Left ventricle myocardium superior (tissue), 1 donor: ENCODE measurements around the gene PPP2R3B. TPM values are rescaled to one million over a fixed set of nuclear protein-coding genes. Genes with fewer than 3 reads are reported as not detected.

Experiments used
- ATAC-seq: fragments of 200-7000 bp; cut with Tn5 transposase; one replicate; pipeline ENCODE4 v1.9.1; 2020; ENCODE audit warnings: mild to moderate bottlenecking, moderate library complexity
- DNase-seq: peaks from one replicate; pipeline ENCODE4 v3.0.0-alpha.2; 2020
- intact Hi-C: fragments of 100-400 bp; cut with micrococcal nuclease; formaldehyde crosslinking; loops from one replicate; pipeline ENCODE4 v1.11.0; 2022
- total RNA-seq: library from RNA; stranded (reverse); fragmentation: NEBNext Ultra II Directional; extraction: Animal tissue kit (Norgen Biotek cat#: 25700); gene quantifications from one replicate; pipeline ENCODE4 v1.2.1, GENCODE V29; 2021
- donor health status: DM: no; HTN: yes; CAD: no; lungs with severe emphysema.

Gene PPP2R3B
- total RNA-seq, 1 donor from 2014 or later = 194 TPM

DNA sequence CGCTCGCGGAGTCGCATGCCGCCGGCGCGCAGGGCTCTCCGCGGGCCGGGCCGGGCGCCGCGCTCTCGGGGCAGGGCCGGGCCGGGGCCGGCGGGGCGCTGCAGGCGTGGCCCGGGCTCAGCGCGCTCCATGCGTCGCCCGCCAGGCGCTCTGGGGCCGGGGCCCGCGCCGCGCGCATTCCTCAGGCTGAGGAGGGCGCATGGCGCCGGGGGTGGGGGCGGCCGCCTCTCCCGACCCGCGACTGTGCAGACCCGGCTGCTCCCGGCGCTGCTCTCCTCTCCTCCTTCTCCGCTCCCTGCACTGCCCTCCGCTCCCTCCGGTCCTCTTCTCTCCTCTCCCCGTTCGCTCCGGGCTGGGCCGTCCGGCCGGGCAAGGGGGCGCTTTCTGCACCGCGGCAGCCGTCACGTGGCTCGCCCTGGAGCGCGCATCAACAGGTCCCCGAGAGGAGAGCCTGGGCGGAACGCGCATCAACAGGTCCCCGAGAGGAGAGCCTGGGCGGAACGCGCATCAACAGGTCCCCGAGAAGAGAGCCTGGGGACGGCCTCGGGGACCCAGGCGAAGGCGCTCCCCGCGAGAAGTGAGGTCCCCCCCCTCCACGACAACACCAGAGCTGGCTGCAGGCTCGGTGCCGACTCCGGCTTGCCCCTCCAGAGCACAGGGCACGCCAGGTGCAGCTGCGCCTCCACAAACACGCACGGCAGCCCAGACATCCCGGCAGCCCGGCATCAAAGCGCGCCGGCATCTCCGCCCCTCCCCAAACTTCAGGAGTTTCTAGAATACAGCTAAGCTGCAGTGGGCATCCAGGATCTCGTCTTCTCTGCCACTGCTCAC lies 12.9 kb downstream of the PPP2R3B start:
- intact Hi-C loops = no loop called here
- ATAC-seq = peak; percentile 46
- peak; percentile 74 for DNase-seq

- ATAC-seq (no peak), DNase-seq (peak; percentile 42)
- intact Hi-C loops = no loop called here
Measured at GRCh38 chrX:372856-373640, 13.7 kb downstream of the PPP2R3B start.

- ATAC-seq (no peak), DNase-seq (peak; percentile 18)
- intact Hi-C loops = no loop called here
Measured at GRCh38 chrX:371907-372306, 14.8 kb downstream of the PPP2R3B start.

GRCh38 chrX:370963-371745 lies 15.6 kb downstream of the PPP2R3B start:
- DNase-seq (peak; percentile 44), ATAC-seq (peak; percentile 14)
- intact Hi-C loops = no loop called here

DNA sequence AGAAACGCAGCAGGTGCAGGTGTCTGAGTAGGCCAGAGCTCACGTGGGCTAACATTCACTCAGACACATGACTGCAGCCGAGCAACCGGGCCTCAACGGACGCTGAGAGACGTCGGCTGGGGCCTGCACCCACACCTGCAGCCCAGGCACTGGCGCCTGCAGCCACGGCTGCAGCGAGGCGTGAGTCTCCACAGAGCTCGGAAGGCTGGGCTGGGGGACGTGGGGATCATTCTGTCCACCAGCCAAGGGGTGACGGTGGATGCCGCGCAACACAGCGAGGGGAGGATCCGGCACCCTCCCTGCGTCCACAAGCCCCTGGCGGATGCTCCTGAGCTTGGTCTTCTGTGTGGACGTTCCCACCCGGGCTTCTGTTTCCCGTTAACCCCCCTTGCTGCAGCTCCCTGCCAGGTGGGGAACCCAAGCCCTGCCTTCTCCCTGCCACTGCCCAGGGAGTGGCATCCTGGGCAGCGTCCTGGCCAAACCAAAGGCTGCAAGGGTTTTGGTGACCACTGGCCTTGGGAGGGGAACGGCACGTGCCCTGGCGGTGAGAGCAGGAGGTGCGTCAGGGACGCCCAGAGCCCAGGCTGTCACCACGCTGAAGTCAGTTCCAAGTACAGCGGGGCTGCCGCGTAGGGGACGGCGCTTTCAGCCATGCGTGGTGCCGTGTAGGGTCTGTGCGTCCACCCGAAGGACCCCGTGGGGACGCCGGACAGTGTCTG lies 16.3 kb downstream of the PPP2R3B start:
- peak; percentile 74 for DNase-seq
- ATAC-seq = peak; percentile 58
- intact Hi-C loops = no loop called here

DNA sequence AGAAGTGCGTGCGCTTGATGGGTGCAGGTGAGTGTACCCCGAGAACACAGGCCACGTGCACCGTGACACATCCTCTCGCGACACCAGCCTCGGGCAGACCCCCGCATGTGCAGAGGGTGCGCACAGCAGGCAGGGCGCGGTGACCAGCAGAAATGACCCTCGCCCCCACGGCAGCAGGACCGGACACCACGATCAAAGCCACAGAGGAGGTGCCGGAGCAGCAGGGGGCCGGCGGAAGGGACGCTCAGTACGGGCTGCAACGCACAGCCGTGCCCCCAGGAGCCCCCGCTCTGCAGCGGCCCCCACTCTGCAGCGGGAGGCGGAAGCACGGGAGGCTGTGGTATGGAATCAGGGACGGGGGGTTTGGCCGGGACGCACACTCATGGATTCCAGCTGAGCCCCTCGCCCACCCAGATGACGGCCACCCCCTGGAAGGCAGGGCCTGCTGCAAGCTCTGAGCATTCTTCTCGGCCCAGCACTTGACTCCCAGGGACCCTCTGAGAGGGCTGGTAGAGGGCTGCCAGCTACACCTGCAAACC lies 17.1 kb downstream of the PPP2R3B start:
- intact Hi-C loops = no loop called here
- ATAC-seq (peak; percentile 4), DNase-seq (peak; percentile 42)

DNA sequence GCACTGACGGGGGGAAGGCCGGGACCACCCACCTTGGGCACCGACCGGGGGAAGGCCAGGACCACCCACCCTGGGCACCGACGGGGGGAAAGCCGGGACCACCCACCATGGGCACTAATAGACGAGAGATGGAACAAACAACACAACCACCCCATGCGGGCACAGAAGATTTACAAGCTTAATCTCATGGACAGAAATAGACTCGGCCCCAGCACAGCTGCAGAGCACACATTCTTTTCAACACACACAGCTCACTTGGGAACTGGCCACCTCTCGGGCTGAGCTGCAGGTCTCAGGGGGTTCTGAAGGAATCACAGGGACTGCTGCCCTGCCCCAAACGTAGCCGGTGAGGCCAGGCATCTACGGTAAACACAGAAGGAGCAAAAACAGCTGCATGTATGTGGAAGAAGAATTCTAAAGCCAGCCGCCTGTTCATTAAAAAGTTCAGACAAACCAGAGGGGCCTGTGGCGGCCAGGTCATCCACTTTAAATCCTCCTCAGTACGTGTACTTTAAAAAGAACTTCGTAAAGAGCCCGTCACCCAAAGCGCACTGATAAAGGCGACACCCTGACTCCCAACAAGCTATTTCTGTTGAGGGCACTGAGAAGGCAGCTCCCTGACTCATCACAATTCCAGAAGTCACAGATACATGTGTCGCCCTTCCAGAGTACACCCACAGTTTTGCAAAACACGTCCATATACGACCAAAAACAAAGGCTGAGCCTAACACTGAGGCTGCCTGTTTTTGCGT lies 17.7 kb downstream of the PPP2R3B start:
- DNase-seq (peak; percentile 73), ATAC-seq (peak; percentile 77)
- intact Hi-C loops = no loop called here

DNA sequence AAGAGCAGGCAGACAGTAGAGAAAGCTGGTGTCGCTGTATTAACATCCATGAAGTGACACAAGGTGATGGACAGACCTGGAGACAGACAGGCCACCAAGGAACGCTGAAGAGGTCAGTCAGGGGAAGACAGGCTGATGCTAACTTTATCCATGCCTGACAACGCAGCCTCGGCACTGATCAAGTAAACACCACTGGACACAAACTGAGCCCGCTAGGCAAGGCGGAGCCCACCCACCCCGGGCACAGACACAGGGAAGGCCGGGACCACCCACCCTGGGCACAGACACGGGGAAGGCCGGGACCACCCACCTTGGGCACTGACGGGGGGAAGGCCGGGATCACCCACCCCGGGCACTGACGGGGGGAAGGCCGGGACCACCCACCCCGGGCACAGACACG lies 18.8 kb downstream of the PPP2R3B start:
- DNase-seq = peak; percentile 27
- intact Hi-C loops = no loop called here
- ATAC-seq = peak; percentile 32

DNA sequence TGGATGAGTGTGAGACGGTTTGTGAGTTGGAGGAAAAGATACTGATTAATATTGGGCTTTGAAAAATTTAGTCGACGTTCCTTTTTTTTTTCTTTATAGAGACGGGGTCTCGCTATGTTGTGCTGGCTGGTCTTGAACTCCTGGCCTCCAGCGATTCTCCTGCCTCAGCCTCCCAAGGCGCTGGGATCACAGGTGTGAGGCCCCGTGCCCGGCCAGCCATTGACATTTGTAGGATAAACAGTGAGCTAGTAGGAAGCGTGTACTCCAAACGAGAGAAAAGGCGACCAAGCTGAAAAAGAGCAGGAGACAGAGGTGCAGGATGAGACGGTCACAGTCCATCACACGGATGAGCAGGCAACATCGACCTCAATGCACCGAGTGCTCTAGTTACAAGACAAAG lies 19.4 kb downstream of the PPP2R3B start:
- DNase-seq (peak; percentile 13), ATAC-seq (no peak)
- intact Hi-C loops = no loop called here

GRCh38 chrX:363621-364375 lies 22.9 kb downstream of the PPP2R3B start:
- intact Hi-C loops = no loop called here
- DNase-seq (no peak), ATAC-seq (no peak)

GRCh38 chrX:362937-363620 lies 23.6 kb downstream of the PPP2R3B start:
- intact Hi-C loops = no loop called here
- DNase-seq (no peak), ATAC-seq (no peak)

DNA sequence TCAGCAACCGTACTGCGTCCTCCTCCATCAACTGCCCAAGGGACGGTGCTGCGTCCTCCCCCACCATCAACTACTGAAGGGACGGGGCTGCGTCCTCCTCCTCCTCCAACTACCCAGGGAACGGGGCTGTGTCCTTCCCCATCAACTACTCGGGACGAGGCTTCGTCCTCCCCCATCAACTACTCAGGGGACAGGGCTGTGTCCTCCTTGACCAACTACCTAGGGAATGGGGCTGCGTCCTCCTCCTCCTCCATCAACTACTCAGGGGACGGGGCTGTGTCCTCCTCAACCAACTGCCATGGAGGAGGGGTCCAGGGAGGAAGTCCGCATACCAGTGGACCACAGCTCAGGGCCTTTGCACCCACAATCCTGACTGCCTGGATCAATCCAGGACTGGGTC lies 24.4 kb downstream of the PPP2R3B start:
- no peak for DNase-seq
- intact Hi-C loops = no loop called here
- no peak for ATAC-seq

DNA sequence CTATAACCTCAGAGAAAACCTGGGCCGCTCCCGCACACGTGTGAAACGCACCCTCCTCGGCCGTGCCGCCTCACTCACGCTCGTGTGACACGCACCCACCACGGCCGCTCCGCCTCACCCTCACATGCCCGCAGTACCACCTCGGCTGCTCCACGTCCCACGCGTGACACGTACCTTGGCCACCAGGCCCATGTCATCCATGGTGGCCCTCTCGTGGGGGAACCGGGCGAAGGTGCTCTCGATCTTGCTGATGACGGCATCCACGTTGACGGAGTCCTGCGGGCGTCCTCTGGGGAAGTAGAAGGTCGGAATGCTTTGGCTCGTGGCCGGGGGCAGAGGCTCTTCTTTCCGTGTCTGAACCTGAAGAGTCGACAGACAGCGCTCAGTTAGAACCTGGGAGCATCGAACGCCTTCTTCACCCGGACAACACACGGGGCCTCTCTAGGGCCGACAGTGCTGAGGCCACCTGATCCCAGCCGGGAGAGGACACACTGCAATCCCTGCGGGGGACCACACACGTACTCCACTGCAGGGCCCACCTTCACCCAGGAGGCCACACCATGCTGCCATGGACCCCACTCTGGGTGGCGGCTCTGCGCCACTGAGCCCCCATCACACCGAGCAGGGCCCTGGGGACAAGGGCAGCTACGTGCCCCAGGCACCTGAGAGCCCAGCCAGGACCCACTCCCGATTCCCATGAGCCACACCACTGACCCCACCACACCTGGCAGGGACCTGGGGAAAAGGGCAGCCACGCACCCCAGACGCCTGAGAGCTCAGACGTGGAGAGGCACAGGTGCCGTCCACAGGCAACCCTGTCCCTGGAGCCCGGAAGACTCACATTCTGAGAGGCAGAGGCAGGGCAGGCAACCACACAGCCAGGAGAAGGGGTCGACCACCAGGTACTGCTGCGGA lies 25.2 kb downstream of the PPP2R3B start:
- ATAC-seq (peak; percentile 28), DNase-seq (no peak)
- intact Hi-C loops = no loop called here

- DNase-seq (no peak), ATAC-seq (no peak)
- intact Hi-C loops = no loop called here
Measured at GRCh38 chrX:360496-361150, 26.1 kb downstream of the PPP2R3B start.

DNA sequence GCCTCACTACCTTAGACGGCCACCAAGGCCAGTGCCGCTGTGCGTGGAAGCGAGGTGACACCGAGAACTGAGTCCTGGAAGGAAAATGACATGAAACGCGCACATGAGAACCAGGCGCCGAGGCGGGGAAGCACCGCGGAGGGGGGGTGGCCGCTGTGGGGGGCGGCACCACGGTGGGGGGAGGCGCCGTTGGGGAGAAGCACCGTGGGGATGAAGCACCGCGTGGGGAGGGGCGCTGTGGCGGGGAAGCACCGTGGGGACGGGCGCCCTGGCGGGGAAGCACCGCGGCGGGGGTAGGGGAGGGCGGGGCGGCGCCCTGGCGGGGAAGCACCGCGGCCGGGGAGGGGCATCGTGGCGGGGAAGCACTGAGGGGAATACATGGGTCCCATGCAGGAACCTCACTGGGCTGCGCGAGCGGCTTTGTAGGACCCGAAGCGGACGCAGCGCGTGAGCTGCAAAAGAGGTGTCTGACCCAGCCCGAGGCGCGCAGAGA lies 28.0 kb downstream of the PPP2R3B start:
- intact Hi-C loops = no loop called here
- ATAC-seq = no peak
- DNase-seq = no peak
